Body of pancreas (tissue), 4 donors: ENCODE results near the gene CNPPD1.

Experiments used
- CTCF ChIP-seq, 7 experiments: fragments of 450-650 bp in 4 of 7; fragments of 200-600 bp in 3 of 7; sonication (generic) in 3 of 7; IDR thresholded peaks; one replicate each; pipeline ENCODE4 v1.5.1; 2016 to 2019; ENCODE audit warnings: antibody characterized with exemption in 7 of 7
- POLR2A ChIP-seq, 3 donors: fragments of 450-650 bp; IDR thresholded peaks; one replicate each; pipeline ENCODE4 v1.6.1; 2016; ENCODE audit warnings: antibody characterized with exemption in 3 of 3, mild to moderate bottlenecking in 2 of 3

- no peak for TF ChIP-seq CTCF (IDR thresholded peaks at IDR 0.05)
- TF ChIP-seq POLR2A (IDR thresholded peaks at IDR 0.05) = no peak
Observed at GRCh38 chr2:219129589-219129988, 47.1 kb downstream of the CNPPD1 start.
